A673 (cell line): Measurements from ENCODE around the gene ZBTB8OS.

Source experiments
- EZH2 ChIP-seq: fragments of 200-600 bp; sonication (generic); IDR thresholded peaks from 2 replicates; pipeline ENCODE4 v1.6.1; 2017; ENCODE audit warnings: borderline replicate concordance, low read depth, mild to moderate bottlenecking, mixed read lengths, antibody characterized with exemption, low read length; ENCODE audit not compliant: poor library complexity, severe bottlenecking
- TF ChIP-seq, protein P1 (sequence below): fragments of 300-800, 200-600 bp; sonication (generic); conservative IDR thresholded peaks from 2 replicates; pipeline ENCODE4 v1.5.1; 2017; ENCODE audit warnings: low read depth, mild to moderate bottlenecking, antibody characterized with exemption, low read length, moderate library complexity, mixed read lengths

DNA sequence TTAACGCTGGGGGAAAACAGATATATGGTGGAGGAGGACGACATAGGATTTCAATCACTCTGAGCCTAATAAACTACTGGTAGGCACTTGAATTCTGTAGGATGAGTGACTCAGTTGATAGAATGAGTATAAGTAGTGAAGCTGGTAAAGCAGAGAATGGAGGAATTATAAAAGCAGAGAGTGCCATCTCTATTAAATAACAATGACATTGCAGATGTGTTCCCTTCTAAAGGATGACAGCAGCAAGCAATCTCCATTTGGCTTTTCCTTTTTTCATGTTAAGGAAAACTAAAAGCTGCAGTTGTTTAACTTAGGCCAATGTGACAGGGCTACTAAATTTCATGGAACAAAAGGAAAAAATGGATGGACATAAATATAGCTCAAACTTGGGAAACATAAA lies 17.5 kb downstream of the ZBTB8OS start:
- TF ChIP-seq, protein P1, sequence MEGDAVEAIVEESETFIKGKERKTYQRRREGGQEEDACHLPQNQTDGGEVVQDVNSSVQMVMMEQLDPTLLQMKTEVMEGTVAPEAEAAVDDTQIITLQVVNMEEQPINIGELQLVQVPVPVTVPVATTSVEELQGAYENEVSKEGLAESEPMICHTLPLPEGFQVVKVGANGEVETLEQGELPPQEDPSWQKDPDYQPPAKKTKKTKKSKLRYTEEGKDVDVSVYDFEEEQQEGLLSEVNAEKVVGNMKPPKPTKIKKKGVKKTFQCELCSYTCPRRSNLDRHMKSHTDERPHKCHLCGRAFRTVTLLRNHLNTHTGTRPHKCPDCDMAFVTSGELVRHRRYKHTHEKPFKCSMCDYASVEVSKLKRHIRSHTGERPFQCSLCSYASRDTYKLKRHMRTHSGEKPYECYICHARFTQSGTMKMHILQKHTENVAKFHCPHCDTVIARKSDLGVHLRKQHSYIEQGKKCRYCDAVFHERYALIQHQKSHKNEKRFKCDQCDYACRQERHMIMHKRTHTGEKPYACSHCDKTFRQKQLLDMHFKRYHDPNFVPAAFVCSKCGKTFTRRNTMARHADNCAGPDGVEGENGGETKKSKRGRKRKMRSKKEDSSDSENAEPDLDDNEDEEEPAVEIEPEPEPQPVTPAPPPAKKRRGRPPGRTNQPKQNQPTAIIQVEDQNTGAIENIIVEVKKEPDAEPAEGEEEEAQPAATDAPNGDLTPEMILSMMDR: no peak
- TF ChIP-seq EZH2: no peak
